ENCODE data around the gene ARAP2.

ARAP2 gene

DNA sequence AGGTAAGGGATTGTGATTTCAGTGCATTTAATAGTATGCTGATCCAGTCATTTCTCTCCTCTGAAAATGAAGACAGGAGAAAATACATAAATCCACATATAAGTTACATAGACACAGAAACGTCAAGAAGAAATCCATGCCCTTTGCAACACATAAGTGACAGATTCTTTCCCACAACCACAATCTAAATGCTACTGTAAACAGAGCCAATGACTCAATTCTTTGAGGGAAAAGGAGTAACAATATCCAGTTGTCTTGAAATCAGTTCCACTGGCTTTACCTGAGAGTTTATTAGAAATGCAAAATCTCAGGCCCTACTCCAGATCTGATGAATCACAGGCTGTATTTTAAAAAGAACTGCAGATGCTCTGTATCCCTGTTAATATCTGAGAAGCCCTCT is 66.4 kb downstream of the ARAP2 start:
- H3K4me3 ChIP-seq (ENCODE audit: control insufficient read depth, low read depth, low read length): no peak overlapping the region
- TF ChIP-seq, protein P1, sequence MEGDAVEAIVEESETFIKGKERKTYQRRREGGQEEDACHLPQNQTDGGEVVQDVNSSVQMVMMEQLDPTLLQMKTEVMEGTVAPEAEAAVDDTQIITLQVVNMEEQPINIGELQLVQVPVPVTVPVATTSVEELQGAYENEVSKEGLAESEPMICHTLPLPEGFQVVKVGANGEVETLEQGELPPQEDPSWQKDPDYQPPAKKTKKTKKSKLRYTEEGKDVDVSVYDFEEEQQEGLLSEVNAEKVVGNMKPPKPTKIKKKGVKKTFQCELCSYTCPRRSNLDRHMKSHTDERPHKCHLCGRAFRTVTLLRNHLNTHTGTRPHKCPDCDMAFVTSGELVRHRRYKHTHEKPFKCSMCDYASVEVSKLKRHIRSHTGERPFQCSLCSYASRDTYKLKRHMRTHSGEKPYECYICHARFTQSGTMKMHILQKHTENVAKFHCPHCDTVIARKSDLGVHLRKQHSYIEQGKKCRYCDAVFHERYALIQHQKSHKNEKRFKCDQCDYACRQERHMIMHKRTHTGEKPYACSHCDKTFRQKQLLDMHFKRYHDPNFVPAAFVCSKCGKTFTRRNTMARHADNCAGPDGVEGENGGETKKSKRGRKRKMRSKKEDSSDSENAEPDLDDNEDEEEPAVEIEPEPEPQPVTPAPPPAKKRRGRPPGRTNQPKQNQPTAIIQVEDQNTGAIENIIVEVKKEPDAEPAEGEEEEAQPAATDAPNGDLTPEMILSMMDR (conservative IDR thresholded peaks at IDR 0.05; ENCODE audit: control insufficient read depth, insufficient read depth, low read depth, low read length): no peak
- DNase-seq (ENCODE audit: low read depth): no peak

DNA sequence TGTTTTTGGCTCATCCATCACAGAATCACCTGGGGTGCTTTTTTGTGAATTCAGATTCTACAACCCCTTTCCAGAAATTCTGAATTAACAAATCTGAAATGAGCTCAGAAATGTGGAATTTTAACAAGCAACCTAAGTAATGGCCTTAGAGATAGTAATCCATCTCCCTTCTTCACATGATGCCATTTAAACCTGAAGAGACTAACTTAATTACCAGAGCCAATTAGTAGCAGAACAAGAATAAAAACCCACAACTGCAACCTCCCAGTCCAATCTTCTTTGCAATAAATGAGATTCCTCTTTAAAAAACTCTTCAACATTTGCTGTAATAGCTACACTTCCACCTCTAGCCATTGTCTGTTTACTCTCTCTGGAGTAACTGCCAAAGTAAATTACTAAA is 69.7 kb downstream of the ARAP2 start:
- no peak for DNase-seq (ENCODE audit: low read depth)
- H3K4me3 ChIP-seq (ENCODE audit: control insufficient read depth, low read depth, low read length): no peak overlapping the region
- TF ChIP-seq, protein P1 (conservative IDR thresholded peaks at IDR 0.05; ENCODE audit: control insufficient read depth, insufficient read depth, low read depth, low read length): no peak

DNA sequence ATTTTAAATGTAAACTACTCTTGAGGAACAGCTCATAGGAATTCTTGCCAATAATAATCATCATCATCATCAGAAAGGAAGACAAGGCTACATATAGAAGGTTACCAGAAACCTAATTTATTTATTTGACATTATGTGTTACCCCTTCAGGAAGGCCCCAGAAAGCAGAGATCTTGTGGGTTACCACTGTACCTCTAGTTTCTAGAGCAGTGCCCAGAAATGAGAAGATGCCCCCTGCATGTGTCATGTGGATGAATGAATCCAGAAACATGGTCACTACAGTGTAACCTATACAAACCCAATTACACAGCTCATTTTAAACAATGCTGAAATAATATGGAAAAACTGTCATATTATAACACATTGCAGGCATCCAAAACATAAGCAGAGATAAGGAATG is 70.4 kb downstream of the ARAP2 start:
- TF ChIP-seq, protein P1 (conservative IDR thresholded peaks at IDR 0.05; ENCODE audit: control insufficient read depth, insufficient read depth, low read depth, low read length): no peak
- no peak for DNase-seq (ENCODE audit: low read depth)
- H3K4me3 ChIP-seq (ENCODE audit: control insufficient read depth, low read depth, low read length): no peak overlapping the region

DNA sequence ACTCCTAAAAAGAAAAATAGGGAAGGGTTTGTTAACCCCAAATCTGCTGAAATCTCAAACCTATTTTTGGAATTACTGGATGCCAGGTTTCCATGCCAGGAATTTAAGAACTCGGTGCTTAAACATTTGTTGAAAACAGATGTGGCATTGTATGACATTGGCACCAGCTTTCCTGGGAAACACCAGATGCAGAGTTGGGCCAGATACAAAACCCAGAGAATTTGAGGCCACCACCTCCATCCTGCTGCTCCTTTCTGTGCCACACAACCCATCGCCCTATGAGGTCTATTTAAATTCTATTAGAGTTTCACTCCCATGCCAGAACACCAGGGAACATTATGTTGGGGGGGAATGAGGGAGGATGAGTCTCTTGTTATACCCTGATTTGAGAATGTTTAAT is 71.7 kb downstream of the ARAP2 start:
- no peak for DNase-seq (ENCODE audit: low read depth)
- TF ChIP-seq, protein P1 (conservative IDR thresholded peaks at IDR 0.05; ENCODE audit: control insufficient read depth, insufficient read depth, low read depth, low read length): no peak
- H3K4me3 ChIP-seq (ENCODE audit: control insufficient read depth, low read depth, low read length): no peak overlapping the region

DNA sequence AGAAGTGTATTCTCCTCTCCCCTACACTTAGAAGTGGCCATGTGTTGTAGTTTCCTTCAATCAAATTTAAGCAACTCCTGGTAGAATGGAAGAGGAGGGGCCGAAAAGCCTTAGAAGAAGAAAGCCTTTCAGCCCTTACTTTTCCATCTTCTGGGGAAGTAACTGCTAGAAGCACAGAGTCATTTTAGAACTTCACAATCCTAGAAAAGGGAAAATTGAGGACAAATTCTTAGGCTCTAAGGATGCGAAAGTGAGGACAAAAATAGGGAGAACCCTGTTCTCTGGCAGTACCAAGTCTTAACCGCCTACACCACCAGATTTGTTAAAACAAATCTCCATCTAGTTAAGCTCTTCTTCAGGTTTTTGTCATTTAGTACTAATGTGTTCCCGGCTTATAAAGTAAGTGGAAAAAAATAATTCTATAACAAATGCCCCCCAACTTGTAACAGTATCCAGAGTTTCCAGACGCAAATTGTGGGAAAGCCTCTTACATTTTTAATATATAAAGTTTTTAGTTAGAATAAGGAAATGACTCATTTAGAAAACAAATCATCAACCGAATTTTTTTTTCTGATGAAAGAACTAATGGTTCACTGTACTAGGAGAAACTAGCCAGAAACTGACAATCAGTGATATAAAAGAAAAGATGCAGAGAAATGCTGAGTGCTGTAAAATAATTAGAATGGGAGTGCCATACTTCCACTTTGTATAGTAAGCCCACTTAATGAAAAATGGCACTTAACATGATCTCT is 76.0 kb downstream of the ARAP2 start:
- TF ChIP-seq, protein P1 (conservative IDR thresholded peaks at IDR 0.05; ENCODE audit: control insufficient read depth, insufficient read depth, low read depth, low read length): no peak
- no peak for DNase-seq (ENCODE audit: low read depth)
- H3K4me3 ChIP-seq (ENCODE audit: control insufficient read depth, low read depth, low read length): no peak overlapping the region

DNA sequence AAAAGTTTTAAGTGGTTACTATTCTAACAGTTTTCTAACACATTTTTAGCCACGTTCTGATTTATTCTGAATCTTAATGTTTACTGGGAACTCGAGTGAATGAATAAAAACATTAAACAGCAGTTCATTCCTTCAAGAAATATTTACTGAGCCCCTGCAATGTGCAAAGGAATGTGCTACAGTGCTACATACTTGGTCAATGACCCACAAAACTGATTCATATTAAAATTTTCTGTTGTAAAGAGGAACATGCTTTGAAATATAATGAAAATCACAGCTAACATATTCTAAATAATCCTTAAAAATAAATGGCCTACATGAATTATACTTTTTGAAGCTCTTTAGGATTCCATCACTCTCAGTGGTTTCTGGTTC is 78.7 kb downstream of the ARAP2 start:
- TF ChIP-seq, protein P1 (conservative IDR thresholded peaks at IDR 0.05; ENCODE audit: control insufficient read depth, insufficient read depth, low read depth, low read length): no peak
- DNase-seq (ENCODE audit: low read depth): no peak
- H3K4me3 ChIP-seq (ENCODE audit: control insufficient read depth, low read depth, low read length): no peak overlapping the region
